Central memory CD8-positive, alpha-beta T cell (primary cell): Measurements from ENCODE around the gene PITPNC1.
"Not testable (repeated sequence)": the region's sequence is repeated elsewhere in the genome, so short reads cannot be mapped to it uniquely, and the experiment has no call there.

Source experiments
- ATAC-seq: fragments of 150-1000 bp; cut with Tn5 transposase; replicated peaks from 2 replicates; pipeline ENCODE4 v1.10.0; 2022; ENCODE audit warnings: mild to moderate bottlenecking, moderate FRiP score, moderate number of reproducible peaks; ENCODE audit not compliant: poor library complexity, severe bottlenecking; ENCODE audit errors: extremely low read depth
- DNase-seq, 2 donors: peaks; one replicate each; pipeline ENCODE4 v3.0.0; 2021; ENCODE audit warnings: low spot score in 2 of 2
- H3K27ac Mint-ChIP-seq: one replicate; pipeline ENCODE4 v1.8.0; 2022; ENCODE audit warnings: low read depth, mild to moderate bottlenecking, moderate library complexity, mixed read lengths
- H3K27me3 Mint-ChIP-seq: one replicate; pipeline ENCODE4 v1.8.0; 2022; ENCODE audit warnings: mixed read lengths
- H3K36me3 Mint-ChIP-seq: one replicate; pipeline ENCODE4 v1.8.0; 2022; ENCODE audit warnings: mild to moderate bottlenecking, moderate library complexity, mixed read lengths; ENCODE audit not compliant: insufficient read depth
- H3K4me1 Mint-ChIP-seq: one replicate; pipeline ENCODE4 v1.8.0; 2022; ENCODE audit warnings: mixed read lengths
- H3K4me3 Mint-ChIP-seq: one replicate; pipeline ENCODE4 v1.8.0; 2022; ENCODE audit warnings: mild to moderate bottlenecking, moderate library complexity, mixed read lengths
- H3K9me3 Mint-ChIP-seq: one replicate; pipeline ENCODE4 v1.8.0; 2022; ENCODE audit warnings: mixed read lengths

PITPNC1 gene

GRCh38 chr17:67461876-67462275 is 84.8 kb downstream of the PITPNC1 start:
- no peak overlapping the region for H3K4me3 Mint-ChIP-seq
- peak overlapping the region; percentile 71 for H3K27ac Mint-ChIP-seq
- DNase-seq, result no peak
- peaks cover 8% of the 10 kb centered on the region for H3K36me3 Mint-ChIP-seq
- H3K27me3 Mint-ChIP-seq, result no peaks in the 10 kb centered on the region
- no peak for ATAC-seq
- peaks cover 7% of the 10 kb centered on the region for H3K9me3 Mint-ChIP-seq
- H3K4me1 Mint-ChIP-seq, result peaks cover 72% of the 10 kb centered on the region

- H3K27ac Mint-ChIP-seq, result peak overlapping the region; percentile 53
- H3K9me3 Mint-ChIP-seq, result no peaks in the 10 kb centered on the region
- no peak overlapping the region for H3K4me3 Mint-ChIP-seq
- no peak for DNase-seq
- H3K27me3 Mint-ChIP-seq, result no peaks in the 10 kb centered on the region
- H3K36me3 Mint-ChIP-seq, result peaks cover 2% of the 10 kb centered on the region
- ATAC-seq, result no peak
- H3K4me1 Mint-ChIP-seq, result peaks cover 66% of the 10 kb centered on the region
Observed at GRCh38 chr17:67466251-67466796, 89.2 kb downstream of the PITPNC1 start.

GRCh38 chr17:67467500-67468455 is 90.7 kb downstream of the PITPNC1 start:
- ATAC-seq, result no peak

GRCh38 chr17:67469208-67469980 is 92.3 kb downstream of the PITPNC1 start:
- H3K4me3 Mint-ChIP-seq, result peak overlapping the region; percentile 53
- no peaks in the 10 kb centered on the region for H3K9me3 Mint-ChIP-seq
- peak; percentile 25 for ATAC-seq
- H3K27ac Mint-ChIP-seq, result peak overlapping the region; percentile 52
- DNase-seq, result no peak
- H3K4me1 Mint-ChIP-seq, result peaks cover 65% of the 10 kb centered on the region
- no peaks in the 10 kb centered on the region for H3K27me3 Mint-ChIP-seq
- H3K36me3 Mint-ChIP-seq, result no peaks in the 10 kb centered on the region

More at GRCh38 chr17:67467500-67468455, 90.7 kb downstream of the PITPNC1 start:
- Mint-ChIP-seq H3K36me3 (peaks cover 2% of the 10 kb centered on the region), H3K4me3 (peak overlapping the region; percentile 39), H3K4me1 (peaks cover 64% of the 10 kb centered on the region), H3K9me3 (no peaks in the 10 kb centered on the region), H3K27me3 (no peaks in the 10 kb centered on the region), H3K27ac (peak overlapping the region; percentile 84)
- no peak for DNase-seq

- Mint-ChIP-seq H3K4me1 (peaks cover 67% of the 10 kb centered on the region), H3K9me3 (no peaks in the 10 kb centered on the region), H3K36me3 (no peaks in the 10 kb centered on the region), H3K4me3 (no peak overlapping the region), H3K27ac (no peak overlapping the region), H3K27me3 (no peaks in the 10 kb centered on the region)
- ATAC-seq, result no peak
- no peak for DNase-seq
Observed at GRCh38 chr17:67470163-67470562, 93.1 kb downstream of the PITPNC1 start.

GRCh38 chr17:67471118-67471517 is 94.0 kb downstream of the PITPNC1 start:
- no peaks in the 10 kb centered on the region for H3K9me3 Mint-ChIP-seq
- H3K4me1 Mint-ChIP-seq, result peaks cover 73% of the 10 kb centered on the region
- no peak for ATAC-seq
- H3K36me3 Mint-ChIP-seq, result no peaks in the 10 kb centered on the region
- DNase-seq, result no peak
- H3K27ac Mint-ChIP-seq, result no peak overlapping the region
- no peak overlapping the region for H3K4me3 Mint-ChIP-seq
- H3K27me3 Mint-ChIP-seq, result no peaks in the 10 kb centered on the region

GRCh38 chr17:67472606-67473005 is 95.5 kb downstream of the PITPNC1 start:
- Mint-ChIP-seq H3K27ac (peak overlapping the region; percentile 19), H3K4me1 (peaks cover 62% of the 10 kb centered on the region)
- not testable (repeated sequence) for H3K36me3 Mint-ChIP-seq, H3K27me3 Mint-ChIP-seq, ATAC-seq, DNase-seq, H3K9me3 Mint-ChIP-seq, H3K4me3 Mint-ChIP-seq

- no peak for ATAC-seq
- no peaks in the 10 kb centered on the region for H3K9me3 Mint-ChIP-seq
- H3K4me3 Mint-ChIP-seq, result peak overlapping the region; percentile 62
Observed at GRCh38 chr17:67474081-67474661, 97.1 kb downstream of the PITPNC1 start.

GRCh38 chr17:67475161-67475937 is 98.3 kb downstream of the PITPNC1 start:
- H3K27ac Mint-ChIP-seq, result peak overlapping the region; percentile 88
- peaks cover 7% of the 10 kb centered on the region for H3K36me3 Mint-ChIP-seq
- peak; percentile 78 to 84 for DNase-seq
- peak overlapping the region; percentile 62 for H3K4me3 Mint-ChIP-seq
- no peaks in the 10 kb centered on the region for H3K9me3 Mint-ChIP-seq
- H3K4me1 Mint-ChIP-seq, result peaks cover 59% of the 10 kb centered on the region
- ATAC-seq, result peak; percentile 80
- no peaks in the 10 kb centered on the region for H3K27me3 Mint-ChIP-seq

More at GRCh38 chr17:67474081-67474661, 97.1 kb downstream of the PITPNC1 start:
- Mint-ChIP-seq H3K27ac (peak overlapping the region; percentile 88), H3K27me3 (no peaks in the 10 kb centered on the region), H3K36me3 (peaks cover 7% of the 10 kb centered on the region), H3K4me1 (peaks cover 67% of the 10 kb centered on the region)
- DNase-seq, result no peak

- H3K4me3 Mint-ChIP-seq, result no peak overlapping the region
- ATAC-seq (no peak), DNase-seq (no peak)
- peak overlapping the region; percentile 88 for H3K27ac Mint-ChIP-seq
- H3K9me3 Mint-ChIP-seq, result no peaks in the 10 kb centered on the region
- peaks cover 7% of the 10 kb centered on the region for H3K36me3 Mint-ChIP-seq
- H3K27me3 Mint-ChIP-seq, result no peaks in the 10 kb centered on the region
- peaks cover 63% of the 10 kb centered on the region for H3K4me1 Mint-ChIP-seq
Observed at GRCh38 chr17:67476787-67477335, 99.8 kb downstream of the PITPNC1 start.

GRCh38 chr17:67477687-67478086 is 100.6 kb downstream of the PITPNC1 start:
- Mint-ChIP-seq H3K36me3 (peaks cover 7% of the 10 kb centered on the region), H3K27me3 (no peaks in the 10 kb centered on the region), H3K4me1 (peaks cover 66% of the 10 kb centered on the region), H3K27ac (peak overlapping the region; percentile 88), H3K9me3 (no peaks in the 10 kb centered on the region), H3K4me3 (peak overlapping the region; percentile 36)
- DNase-seq (no peak), ATAC-seq (peak; percentile 41)
